NOMO-1 (cell line): ENCODE data around the gene KRT71.

ENCODE experiments used
- DNase-seq, 2 experiments: peaks; one replicate each; lab custom pipeline; 2025; ENCODE audit not compliant: unreplicated experiment in 2 of 2; lab: John Stamatoyannopoulos, UW

Gene KRT71

DNA sequence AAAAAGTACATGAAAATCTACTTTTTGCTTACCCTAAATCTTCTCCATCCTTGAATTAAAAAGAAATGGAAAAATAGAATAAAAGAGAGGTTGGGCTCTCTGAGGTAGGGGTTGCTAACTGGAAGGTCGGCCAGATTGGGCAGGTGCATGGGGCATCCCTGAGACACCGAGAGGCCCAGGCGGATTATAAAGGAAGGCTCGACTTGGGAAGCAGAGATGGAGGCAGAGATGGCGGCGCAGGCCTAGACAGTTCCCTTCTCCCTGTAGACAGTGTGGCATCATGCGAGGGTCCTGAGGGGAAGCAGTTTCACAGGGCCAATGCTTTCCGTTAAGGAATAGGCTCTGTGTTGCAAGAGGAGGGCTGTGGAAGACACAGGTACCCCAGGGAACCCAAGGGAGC is 24.4 kb upstream of the KRT71 start:
- no peak for DNase-seq

DNA sequence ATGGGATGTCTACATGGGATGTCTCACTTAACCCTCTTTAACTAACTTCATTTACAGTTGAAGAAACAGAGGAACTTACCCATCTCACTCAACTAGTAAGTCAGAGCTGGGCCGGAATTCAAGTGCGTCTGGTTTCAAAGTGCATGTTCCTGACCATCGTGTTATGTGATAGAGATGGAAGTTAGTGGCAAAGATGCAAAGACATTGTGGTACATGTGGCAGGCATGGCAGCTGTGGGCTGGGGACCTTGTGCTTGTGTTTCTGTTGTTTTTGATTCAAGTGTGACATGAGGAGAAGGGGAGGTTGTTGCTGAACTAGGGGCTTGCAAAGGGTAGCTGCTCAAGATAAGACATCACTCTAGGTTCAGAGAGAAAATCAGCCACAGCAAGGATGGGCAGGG is 23.0 kb upstream of the KRT71 start:
- no peak for DNase-seq

- DNase-seq, result no peak
Observed at GRCh38 chr12:52575256-52575655, 22.3 kb upstream of the KRT71 start.

DNA sequence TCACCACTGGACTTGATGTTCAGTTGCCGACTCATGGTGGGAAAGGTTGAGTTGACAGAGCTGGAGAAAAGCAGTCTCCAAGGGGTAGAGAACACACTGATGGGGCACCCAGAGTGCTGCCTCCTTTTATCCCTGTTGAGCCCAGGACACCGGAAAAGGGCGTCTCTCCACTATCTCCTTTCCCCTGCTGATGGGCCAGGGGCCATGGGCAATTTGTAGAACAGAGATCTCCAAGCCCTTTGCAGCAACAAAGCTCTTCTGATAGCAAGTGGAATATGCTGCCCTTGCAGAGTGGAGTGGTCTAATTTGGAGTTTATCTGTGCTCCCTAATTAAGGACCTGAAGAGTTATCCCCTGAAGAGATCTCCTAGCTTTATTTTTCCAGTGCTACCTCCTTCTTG is 20.8 kb upstream of the KRT71 start, which contains the start of gene KRT74:
Gene KRT74 (minus strand): TSS at position 101 of the 400 bp plus-strand sequence. CDS start 66 bp downstream, at position 35.
- no peak for DNase-seq

- no peak for DNase-seq
Observed at GRCh38 chr12:52573306-52573705, 20.4 kb upstream of the KRT71 start.

DNA sequence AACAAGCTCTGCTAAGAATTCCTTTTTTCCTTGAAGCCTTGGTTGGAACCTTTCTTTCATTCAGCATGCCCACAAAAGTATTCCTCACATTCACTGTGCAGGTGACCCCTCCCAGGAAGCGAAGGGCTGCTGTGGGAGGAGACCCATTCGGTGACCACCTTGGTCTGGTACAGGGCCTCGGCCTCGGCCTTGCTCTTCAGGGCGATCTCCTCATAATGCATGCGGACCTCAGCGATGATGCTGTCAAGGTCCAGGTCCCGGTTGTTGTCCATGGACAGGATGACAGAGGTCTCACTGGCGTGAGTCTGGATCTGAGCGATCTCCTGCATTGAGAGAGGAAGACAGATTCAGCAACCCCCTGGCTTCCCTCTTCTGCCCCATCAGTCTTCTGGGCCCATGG is 17.6 kb upstream of the KRT71 start:
- DNase-seq, result no peak

DNA sequence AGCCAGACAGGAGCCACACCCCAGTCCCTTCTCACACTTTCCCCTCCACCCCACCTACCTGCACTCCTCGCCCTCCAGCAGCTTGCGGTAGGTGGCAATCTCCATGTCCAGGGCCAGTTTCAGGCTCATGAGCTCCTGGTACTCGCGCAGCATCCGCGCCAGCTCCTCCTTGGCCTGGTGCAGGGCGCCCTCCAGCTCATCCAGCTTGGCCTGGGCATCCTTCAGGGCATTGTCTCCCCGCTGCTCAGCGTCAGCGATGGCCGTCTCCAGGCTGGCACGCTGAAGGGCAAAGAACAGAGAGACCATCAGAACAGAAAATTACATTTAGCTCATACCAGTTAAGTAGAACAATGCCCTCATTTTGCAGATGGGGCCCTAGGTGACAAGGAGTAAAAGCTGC is 15.2 kb upstream of the KRT71 start:
- no peak for DNase-seq

DNA sequence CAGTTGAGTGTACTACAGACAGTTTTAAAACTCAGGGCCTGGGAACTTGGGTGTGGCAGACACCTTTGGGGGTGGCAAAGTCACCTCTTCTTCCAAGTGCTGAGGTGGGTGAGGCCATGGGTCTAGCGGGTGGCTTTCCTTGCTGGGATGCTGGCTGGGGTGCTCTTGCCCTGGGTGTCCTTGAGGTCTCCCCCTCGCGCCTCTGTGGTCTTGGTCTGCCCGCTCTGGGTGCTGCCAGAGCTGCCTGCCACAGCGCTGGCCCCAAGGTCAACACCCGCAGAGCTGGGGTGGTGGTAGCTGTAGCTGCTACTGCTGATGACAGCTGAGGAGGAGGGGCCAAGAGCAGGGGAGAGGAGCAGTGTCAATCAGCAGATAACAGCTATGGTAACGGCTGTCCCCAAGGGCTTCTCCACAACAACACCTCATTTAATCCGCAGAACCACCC is 13.9 kb upstream of the KRT71 start:
- no peak for DNase-seq

- no peak for DNase-seq
Observed at GRCh38 chr12:52564582-52564981, 11.6 kb upstream of the KRT71 start.

DNA sequence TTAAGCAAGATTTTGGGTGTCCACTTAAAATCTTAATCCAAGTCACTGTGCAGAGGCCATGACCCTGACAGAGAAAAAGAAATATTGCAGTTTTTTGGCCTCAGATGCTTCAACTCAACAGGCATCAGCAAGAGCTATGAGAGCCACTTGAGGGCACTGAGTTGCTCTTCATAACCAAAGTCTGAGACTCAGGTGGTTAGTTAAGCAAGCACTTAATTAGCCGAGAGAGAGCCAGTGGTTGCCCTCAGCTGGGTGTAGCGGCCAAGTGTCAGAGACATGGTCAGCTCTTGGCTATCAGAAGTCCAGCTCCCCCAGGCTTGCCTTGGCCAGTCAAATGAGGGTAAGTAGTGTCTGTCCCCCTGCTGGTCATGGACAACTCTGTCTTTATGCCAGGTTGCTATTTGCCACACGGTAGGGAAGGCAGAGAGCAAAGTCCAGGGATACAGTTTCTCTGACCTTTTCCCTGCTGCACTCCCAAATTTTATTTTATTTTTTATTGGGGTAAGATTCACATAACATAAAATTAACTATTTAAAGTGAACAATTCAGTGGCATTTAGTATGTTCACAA is 9.0 kb upstream of the KRT71 start:
- DNase-seq, result no peak

DNA sequence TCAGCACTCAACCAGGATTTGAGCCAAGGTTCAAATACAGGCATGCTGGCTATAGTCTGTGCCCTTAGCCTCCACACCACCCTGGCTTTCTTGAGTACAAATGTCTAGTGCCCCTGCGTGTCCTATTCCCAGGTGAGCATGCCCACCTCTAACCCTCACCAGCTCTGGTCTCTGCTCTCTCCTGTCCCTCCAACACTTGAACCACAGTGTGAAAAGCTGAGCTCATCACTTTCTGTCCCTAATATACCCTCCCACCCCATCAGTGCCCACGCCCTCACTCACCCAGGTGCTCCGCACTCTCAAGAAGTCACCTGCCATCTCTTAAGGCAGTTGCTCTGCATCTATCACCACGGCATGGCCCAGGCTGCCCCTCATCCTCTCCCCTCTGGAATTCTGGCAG is 7.0 kb upstream of the KRT71 start:
- DNase-seq, result no peak

GRCh38 chr12:52558781-52559445 is 6.0 kb upstream of the KRT71 start:
- DNase-seq, result no peak

- DNase-seq, result no peak
Observed at GRCh38 chr12:52557476-52557875, 4.5 kb upstream of the KRT71 start.

- DNase-seq, result no peak
Observed at GRCh38 chr12:52555577-52555976, 2.6 kb upstream of the KRT71 start.

GRCh38 chr12:52552055-52552454 is 890 bp downstream of the KRT71 start:
- no peak for DNase-seq

DNA sequence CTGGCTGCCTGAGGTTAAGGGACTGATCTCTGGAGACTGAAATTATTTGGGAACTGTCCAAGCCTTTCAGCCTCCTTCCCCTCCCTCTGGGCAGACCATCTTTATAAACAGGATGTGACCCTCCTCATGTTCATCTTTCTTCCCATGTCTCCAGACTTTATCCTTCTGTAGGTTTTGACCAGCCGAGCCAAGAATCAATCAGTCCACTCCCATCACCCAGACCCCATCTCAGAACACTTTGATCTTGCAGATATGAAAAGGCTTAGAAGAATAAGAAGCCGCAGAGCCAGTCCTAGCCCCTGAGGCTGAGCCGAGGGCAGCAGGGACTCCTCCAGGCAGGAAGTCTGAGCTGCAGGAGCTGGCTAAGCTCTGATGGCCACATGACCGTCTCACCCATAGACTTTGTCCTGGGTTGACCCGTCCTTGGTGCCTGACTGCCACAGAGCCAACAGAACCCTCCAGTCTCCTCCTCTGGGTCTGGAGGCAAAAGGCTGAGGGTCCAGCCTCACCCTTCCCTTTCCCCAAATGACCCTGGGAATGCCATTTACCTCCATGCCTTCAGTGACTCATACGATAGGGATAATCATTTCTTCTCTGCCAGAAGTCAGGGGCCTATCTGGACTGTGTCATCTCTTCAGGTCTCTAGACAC is 1.6 kb downstream of the KRT71 start:
- no peak for DNase-seq

DNA sequence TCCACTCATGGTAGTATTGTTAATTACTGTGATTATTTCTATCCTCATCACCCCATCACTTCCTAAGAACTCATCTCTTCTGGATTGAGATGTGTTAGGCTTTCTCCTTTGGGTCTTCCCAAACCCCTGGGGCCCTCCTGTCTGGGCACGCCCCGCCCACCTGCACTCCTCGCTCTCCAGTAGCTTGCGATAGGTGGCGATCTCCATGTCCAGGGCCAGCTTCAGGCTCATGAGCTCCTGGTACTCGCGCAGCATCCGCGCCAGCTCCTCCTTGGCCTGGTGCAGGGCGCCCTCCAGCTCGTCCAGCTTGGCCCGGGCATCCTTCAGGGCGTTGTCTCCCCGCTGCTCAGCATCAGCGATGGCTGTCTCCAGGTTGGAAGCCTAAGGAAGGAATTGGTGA is 6.8 kb downstream of the KRT71 start:
- DNase-seq, result no peak

- DNase-seq, result no peak
Observed at GRCh38 chr12:52543985-52544883, 8.7 kb downstream of the KRT71 start.

DNA sequence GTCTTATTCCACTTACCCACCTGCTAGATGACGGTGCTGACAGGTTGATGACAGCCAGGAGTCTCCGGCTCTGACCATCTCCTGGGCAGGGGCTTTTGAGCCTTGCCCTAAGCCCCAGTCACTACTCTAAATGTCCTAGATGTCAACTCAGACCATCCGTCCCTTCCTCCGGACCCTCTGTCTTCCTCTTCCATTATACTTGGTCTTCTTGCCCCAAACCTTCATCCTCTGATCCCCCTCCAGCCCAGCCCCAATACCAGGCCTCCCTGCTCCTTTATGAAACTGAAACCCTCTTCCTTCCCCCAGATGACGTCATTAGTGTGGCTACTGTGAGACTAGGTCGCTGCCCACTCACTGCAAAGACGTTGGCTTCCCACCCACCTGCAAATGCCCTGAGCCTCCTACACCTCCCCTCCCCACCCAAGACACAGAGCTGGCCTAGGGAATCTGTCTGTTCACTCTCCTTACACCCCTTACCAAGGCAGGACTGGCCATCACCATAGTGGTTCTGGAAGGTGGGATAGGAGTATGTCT is 10.1 kb downstream of the KRT71 start:
- no peak for DNase-seq

DNA sequence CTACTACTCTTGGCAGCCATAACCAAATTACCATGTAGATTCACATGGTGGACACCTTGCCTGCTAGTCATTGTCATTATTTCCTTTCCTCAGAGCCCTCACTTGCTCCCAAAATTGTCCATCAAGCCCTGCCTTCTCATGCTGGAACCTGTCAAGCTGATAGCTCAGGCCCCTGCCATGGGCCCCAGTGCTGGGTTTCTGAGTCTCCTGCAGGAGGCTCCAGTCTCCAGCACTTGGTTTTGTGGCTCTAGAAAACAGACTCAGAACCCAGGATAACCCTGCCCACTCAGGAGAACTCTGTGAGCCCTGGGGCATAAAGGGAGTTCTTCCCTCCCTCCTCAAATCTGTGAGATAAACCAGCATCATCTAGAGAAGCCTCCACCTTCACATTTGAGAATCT is 10.8 kb downstream of the KRT71 start:
- DNase-seq, result no peak

DNA sequence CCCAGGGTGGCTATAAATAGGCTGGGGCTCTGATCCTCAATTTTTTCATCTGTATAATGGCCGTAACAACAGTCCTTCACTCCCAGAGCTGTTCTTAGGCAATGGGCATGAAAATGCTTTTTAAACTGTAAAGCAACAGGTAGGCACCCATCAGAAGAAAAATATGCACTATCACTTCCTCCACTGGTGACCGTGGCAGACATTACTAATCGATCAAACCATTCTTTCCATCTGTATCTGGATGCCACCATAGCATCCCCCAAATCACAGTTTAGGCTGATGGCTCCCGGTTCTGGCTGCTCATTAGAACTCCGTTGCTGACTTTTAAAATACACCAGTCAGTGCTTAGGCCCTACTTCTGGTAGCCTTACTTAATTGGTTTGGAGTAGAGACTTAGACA is 11.2 kb downstream of the KRT71 start:
- DNase-seq, result no peak
